Adipose tissue (tissue), 3 donors: ENCODE data around the gene PTCD2. TPM values are rescaled to one million over a fixed set of nuclear protein-coding genes. Genes with fewer than 3 reads are reported as not detected.

ENCODE experiments used
- H3K27ac ChIP-seq: one replicate; pipeline ENCODE4 v1.5.1; 2013; ENCODE audit warnings: low read depth, low read length
- WGBS, 3 donors: extraction: QIAGEN DNeasy Blood & Tissue Kit; methylation state at CpG; one replicate each; pipeline ENCODE4 v1.1.7; 2013; 5-methylcytosine and 5-hydroxymethylcytosine counted together
- polyA plus RNA-seq, 3 donors: library from polyadenylated mRNA; stranded (reverse); fragments of 200-250 nt; gene quantifications; one replicate each; pipeline ENCODE4 v1.2.3, GENCODE V29; 2013
- donor health status: healthy with polysubstance abuse.
- donor health status: Bipolar disorder and iron deficiency.
- donor health status: healthy.

PTCD2 gene
- 1 to 10 TPM; 1.9 to 5.7 (median 3.4) TPM for polyA plus RNA-seq

GRCh38 chr5:72319976-72320752, at the start of gene PTCD2, which contains the start of gene MRPS27:
TSS of gene PTCD2 (plus strand) at chr5:72320373. CDS start at chr5:72320383, 10 bp downstream.
TSS of gene MRPS27 (minus strand) at chr5:72320240. CDS start at chr5:72320221, 19 bp downstream.
- 0 to 1% (median 0%) methylated on average over 37 to 40 of the region's 40 CpGs for WGBS, 3 donors
- H3K27ac ChIP-seq, result no peak within 1 kb of the TSS

DNA sequence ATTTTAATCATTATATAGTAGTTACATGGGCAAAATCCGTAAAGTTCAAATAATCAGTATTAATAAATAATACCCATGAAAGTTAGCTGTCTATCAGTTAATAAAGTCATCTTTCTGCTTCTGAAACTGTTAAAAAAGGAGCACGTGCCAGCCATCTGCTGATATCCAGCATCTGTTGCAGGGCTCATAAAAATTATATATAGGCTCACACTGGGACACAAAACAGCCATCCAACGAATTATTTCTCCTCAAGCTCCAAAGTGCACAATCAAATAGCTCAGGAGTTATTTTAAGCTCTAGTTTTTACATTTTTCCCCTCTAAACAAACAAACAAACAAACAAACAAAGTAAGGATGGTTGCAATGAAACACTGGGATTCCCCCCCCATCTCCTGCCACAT, 48.5 kb upstream of the PTCD2 start:
- WGBS, 3 donors, result 86 to 91% (median 90%) methylated on average over 3 of the region's 3 CpGs
- H3K27ac ChIP-seq, result no peak overlapping the region

- 61 to 83% (median 70%) methylated on average over 4 of the region's 4 CpGs for WGBS, 3 donors
- no peak overlapping the region for H3K27ac ChIP-seq
These were observed 47.8 kb upstream of the PTCD2 start for GRCh38 chr5:72272398-72272797.

DNA sequence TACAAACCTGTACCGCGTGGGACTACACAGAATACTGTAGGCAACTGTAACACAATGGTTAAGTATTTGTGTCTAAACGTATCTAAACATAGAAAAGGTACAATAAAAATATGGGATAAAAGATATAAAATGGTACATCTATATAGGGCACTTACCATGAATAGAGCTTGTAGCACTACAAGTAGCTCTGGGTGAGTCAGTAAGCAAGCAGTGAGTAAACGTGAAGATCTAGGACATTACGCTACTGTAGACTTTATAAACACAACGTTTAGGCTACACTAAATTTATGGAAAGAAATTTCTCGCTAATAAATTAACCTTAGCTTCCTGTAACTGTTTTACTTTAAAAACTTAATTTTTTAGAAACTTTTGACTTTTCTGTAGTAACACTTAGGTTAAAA, 46.6 kb upstream of the PTCD2 start:
- no peak overlapping the region for H3K27ac ChIP-seq
- 94 to 97% (median 95%) methylated on average over 7 of the region's 7 CpGs for WGBS, 3 donors

DNA sequence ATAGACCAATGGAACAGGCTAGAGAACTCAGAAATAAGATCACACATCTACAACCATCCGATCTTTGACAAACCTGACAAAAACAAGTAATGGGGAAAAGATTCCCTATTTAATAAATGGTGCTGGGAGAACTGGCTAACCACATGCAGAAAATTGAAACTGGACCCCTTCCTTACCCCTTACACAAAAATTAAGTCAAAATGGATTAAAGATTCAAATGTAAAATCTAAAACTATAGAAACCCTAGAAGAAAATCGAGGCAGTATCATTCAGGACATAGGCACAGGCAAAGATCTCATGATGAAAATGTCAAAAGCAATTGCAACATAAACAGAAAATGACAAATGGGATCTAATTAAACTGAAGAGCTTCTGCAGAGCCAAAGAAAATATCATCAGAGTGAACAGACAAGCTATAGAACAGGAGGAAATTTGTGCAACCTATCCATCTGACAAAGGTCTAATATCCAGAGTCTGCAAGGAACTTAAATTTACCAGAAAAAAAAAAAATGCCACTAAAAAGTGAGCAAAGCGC, 43.9 kb upstream of the PTCD2 start:
- no peak overlapping the region for H3K27ac ChIP-seq
- WGBS, 3 donors, result 97 to 100% (median 98%) methylated on average over 3 of the region's 3 CpGs

DNA sequence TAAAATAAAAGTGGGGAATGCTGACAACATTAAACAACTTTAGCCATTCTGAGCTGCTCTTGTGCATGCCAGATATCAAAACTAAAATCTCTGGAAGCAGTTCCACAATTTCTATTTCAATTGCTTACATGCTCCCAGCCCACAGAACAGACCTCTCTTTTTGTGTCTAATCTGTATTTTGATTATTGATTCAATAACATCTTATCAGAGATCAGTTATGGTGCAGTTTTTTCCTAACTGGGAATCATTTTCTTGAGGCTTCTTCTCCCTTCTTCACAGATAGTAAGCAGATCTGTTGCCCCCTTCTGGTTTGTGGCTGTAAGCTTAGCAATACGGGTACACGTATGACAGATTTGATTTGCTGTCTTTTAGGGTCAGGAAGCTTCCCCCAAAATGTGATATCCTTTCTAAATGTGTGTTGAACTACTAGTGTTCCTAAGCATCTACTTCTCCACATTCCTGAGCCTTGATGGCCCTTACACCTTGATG, 39.5 kb upstream of the PTCD2 start:
- no peak overlapping the region for H3K27ac ChIP-seq
- WGBS, 3 donors, result 43 to 67% (median 50%) methylated on average over 2 of the region's 2 CpGs

DNA sequence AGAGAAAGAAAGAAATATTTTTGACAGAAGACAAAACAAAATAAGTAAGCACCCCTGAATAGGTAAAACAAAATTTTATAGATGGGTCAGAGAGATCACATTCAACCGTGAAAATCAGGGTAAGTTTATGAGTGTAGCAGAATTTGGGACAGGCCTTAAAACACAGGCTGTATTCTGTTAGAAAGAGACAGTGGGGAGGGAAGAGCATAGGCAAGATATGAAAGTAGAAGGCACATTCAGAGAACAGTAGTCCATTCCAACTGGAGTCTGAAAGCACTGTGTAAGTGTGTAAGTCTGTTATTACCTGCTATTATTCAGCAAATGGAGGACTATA, 38.8 kb upstream of the PTCD2 start:
- no peak overlapping the region for H3K27ac ChIP-seq
- 80 to 93% (median 83%) methylated on average over 1 of the region's 1 CpG for WGBS, 3 donors

DNA sequence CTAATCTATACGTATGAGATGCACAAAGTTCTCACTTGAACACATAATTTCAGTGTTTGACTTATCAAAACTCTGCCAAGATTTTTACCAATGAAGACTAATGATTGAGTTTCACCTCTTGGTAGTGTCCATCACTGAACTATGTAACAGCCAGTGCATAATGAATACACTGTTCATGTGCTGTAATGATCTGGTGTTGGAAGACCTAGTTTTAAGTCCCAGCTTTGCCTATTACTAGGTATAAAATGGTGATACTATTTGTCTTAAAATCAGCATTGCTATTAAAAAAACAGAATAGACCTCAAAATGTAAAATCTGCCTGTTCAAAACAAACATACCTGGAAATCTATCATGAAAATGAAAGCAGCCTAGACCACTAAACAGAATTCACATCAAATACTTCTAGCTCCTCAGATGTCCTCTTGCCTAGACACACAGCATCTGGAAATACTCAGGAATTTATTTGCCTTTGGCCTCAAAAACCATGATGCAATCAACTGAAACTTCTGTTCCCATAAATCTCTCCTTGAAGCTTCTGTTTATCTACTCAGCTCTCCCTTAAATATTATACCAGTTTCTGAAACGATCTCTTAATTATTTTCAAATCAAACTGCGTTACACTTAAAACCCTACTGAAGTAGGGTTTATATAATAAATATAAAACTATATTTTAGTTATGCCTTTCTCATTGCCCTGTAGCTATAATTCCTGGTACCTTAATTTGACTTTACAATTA, 38.2 kb upstream of the PTCD2 start:
- H3K27ac ChIP-seq, result no peak overlapping the region
- 46 to 62% (median 59%) methylated on average over 3 of the region's 3 CpGs for WGBS, 3 donors

- no peak overlapping the region for H3K27ac ChIP-seq
- WGBS, 3 donors, result 67 to 82% (median 75%) methylated on average over 2 of the region's 2 CpGs
These were observed 37.3 kb upstream of the PTCD2 start for GRCh38 chr5:72282878-72283277.

- 60 to 74% (median 72%) methylated on average over 2 of the region's 2 CpGs for WGBS, 3 donors
- H3K27ac ChIP-seq, result no peak overlapping the region
These were observed 36.8 kb upstream of the PTCD2 start for GRCh38 chr5:72283358-72283757.

DNA sequence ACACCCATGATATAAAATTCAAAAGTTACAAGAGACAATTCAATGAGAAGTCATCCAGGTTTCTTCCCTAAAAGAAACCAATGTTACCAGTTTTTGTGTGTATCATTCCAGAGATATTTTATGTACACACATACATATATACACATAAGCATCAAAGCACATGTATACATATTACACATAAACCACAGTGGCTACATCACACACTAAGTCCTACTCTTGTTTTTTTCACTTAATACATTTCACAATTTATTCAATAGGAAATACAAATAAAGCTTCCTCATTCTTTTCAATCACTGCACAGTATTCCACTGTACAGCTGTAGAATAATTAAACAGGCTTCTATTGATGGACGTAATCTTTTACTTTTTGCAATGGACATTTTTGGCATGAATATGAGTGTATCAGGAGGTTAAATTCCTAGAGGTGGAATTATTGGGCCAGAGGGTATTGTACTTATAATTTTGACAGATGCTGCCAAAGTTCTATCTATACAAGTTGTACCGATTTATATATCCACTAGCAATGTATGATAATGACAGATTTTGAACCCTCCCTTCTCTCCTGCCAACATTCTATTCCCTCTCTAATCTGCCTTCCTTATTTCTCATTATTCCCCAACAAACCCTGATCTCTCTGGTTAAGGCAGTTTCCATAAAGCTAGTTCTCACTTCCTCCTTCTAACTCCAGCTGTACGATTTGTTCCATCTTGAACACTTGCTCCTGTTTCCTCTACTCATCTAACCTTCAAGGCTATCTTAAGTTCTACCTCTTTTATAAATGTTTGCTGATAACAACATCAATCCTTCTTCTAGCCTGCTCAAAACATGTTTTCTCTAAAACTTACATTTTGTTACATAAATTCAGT, 35.4 kb upstream of the PTCD2 start:
- H3K27ac ChIP-seq, result no peak overlapping the region
- WGBS, 3 donors, result 65 to 74% (median 66%) methylated on average over 3 of the region's 3 CpGs

- WGBS, 3 donors, result 89 to 96% (median 96%) methylated on average over 3 of the region's 3 CpGs
- no peak overlapping the region for H3K27ac ChIP-seq
These were observed 34.8 kb upstream of the PTCD2 start for GRCh38 chr5:72285424-72285821.

GRCh38 chr5:72286798-72287197, 33.4 kb upstream of the PTCD2 start:
- no peak overlapping the region for H3K27ac ChIP-seq
- 98 to 99% (median 99%) methylated on average over 5 of the region's 5 CpGs for WGBS, 3 donors

DNA sequence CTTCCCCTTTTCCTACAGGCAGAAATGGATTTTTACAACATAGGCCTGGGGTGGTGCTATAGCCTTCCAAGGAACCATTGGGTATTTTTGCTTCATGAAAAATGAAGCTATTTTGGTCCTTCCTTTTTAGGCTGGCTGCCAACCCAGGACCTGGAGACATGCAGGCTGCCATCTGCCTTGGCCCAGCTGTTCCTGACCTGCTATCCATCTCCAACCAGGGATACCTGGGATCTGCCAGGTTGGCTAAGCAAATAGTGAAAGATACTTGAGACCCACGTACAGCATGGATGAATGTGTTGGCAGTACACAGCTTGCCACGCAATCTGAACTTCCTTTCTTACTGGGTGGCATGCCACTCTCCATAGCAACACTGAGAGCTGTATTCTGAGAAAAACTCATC, 31.2 kb upstream of the PTCD2 start:
- 84 to 94% (median 93%) methylated on average over 2 of the region's 2 CpGs for WGBS, 3 donors
- H3K27ac ChIP-seq, result no peak overlapping the region

GRCh38 chr5:72290356-72291133, 29.6 kb upstream of the PTCD2 start:
- 94 to 98% (median 95%) methylated on average over 6 of the region's 6 CpGs for WGBS, 3 donors
- H3K27ac ChIP-seq, result no peak overlapping the region

DNA sequence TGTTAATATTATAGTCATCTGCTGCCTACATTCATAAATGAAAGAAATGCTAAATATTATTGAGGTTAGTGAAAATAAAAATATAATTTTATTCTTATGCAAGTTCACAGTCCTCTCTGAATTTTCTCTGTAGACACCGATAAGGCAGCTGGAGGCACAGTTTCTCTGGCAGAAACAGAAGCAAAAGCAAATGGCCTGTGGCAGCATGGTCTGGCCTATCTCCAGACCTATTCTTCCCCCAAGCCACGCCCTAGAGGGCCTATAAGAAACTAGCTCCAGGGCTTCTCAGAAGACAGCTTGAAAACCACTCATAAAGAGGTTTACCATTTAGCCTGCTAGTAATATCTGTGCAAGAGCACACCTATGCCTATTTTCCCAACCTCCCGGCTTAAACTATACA, 28.6 kb upstream of the PTCD2 start:
- WGBS, 3 donors, result 96 to 99% (median 97%) methylated on average over 3 of the region's 3 CpGs
- no peak overlapping the region for H3K27ac ChIP-seq

DNA sequence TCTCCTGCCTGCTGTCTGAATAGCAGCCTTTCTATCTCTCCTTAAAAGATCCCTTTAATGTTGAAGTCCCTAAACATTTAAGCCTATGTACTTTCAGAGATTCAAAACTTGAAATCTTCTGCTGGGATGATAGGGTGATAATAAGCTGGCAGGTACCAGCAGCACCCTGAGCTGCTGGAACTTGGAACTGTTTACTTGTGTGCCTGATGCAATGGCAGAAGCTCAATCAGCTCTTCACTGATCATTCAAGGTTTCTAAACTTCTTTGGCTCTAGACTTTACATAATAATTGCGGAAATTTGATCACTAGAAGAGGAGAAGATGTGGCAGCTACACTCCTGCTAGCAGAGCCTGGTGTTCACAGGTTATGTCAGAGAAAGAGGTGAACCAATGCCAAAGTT, 27.8 kb upstream of the PTCD2 start:
- H3K27ac ChIP-seq, result no peak overlapping the region
- WGBS, 3 donors, result 88 to 92% (median 90%) methylated on average over 1 of the region's 1 CpG
